Karpas-422 (cell line): ENCODE data around the gene ZNF341. TPM values are rescaled to one million over a fixed set of nuclear protein-coding genes. Genes with fewer than 3 reads are reported as not detected.

Source experiments
- DNase-seq: peaks from one replicate; pipeline ENCODE4 v3.0.0-alpha.2; 2015
- H2AFZ ChIP-seq: fragments of 200-600 bp; sonication (generic); 2 replicates; pipeline ENCODE4 v1.6.1; 2014; ENCODE audit warnings: antibody characterized with exemption, low read length, mixed read lengths
- H3K27ac ChIP-seq: fragments of 200-600 bp; sonication (generic); 2 replicates; pipeline ENCODE4 v1.5.1; 2014; ENCODE audit warnings: mild to moderate bottlenecking, low read length, moderate library complexity
- H3K27me3 ChIP-seq: fragments of 200-600 bp; sonication (generic); 2 replicates; pipeline ENCODE4 v1.6.1; 2014; ENCODE audit warnings: low read length, mixed read lengths
- H3K36me3 ChIP-seq: fragments of 200-600 bp; sonication (generic); 2 replicates; pipeline ENCODE4 v1.6.1; 2014; ENCODE audit warnings: low read length, mixed read lengths; ENCODE audit not compliant: insufficient read depth
- H3K4me1 ChIP-seq: fragments of 200-600 bp; sonication (generic); 2 replicates; pipeline ENCODE4 v1.6.1; 2014; ENCODE audit warnings: mild to moderate bottlenecking, low read length, mixed read lengths
- H3K4me2 ChIP-seq: fragments of 200-600 bp; sonication (generic); 2 replicates; pipeline ENCODE4 v1.6.1; 2014; ENCODE audit warnings: low read length, low read depth, mild to moderate bottlenecking; ENCODE audit not compliant: poor library complexity, severe bottlenecking
- H3K4me3 ChIP-seq: fragments of 200-600 bp; sonication (generic); 2 replicates; pipeline ENCODE4 v1.5.1; 2014; ENCODE audit warnings: mild to moderate bottlenecking, antibody characterized with exemption, low read length, mixed read lengths
- H3K79me2 ChIP-seq: fragments of 200-600 bp; sonication (generic); 2 replicates; pipeline ENCODE4 v1.6.1; 2014; ENCODE audit warnings: mild to moderate bottlenecking, low read length, mixed read lengths
- H3K9ac ChIP-seq: fragments of 200-600 bp; sonication (generic); 2 replicates; pipeline ENCODE4 v1.6.0; 2014; ENCODE audit warnings: low read length
- H3K9me2 ChIP-seq: fragments of 200-600 bp; sonication (generic), shearing (Covaris generic); replicated peaks from 2 replicates; pipeline ENCODE4 v1.6.0; 2014; ENCODE audit warnings: mild to moderate bottlenecking, low read length, moderate library complexity; ENCODE audit not compliant: insufficient read depth
- H3K9me3 ChIP-seq: fragments of 300-700, 200-600 bp; sonication (generic); 2 replicates; pipeline ENCODE4 v1.6.1; 2014; ENCODE audit warnings: low read length, mixed read lengths
- H4K20me1 ChIP-seq: fragments of 200-600 bp; sonication (generic); 2 replicates; pipeline ENCODE4 v1.6.1; 2014; ENCODE audit warnings: mild to moderate bottlenecking, antibody characterized with exemption, low read length, low read depth; ENCODE audit not compliant: insufficient read depth
- total RNA-seq: library from RNA; depleted of rRNA; stranded (reverse); fragments of >200 nt; shearing (Covaris generic); gene quantifications from 2 replicates; pipeline ENCODE4 v1.2.3, GENCODE V29; 2014; ENCODE audit warnings: low replicate concordance; rRNA removed

Gene ZNF341
- total RNA-seq, 1 experiment from 2014 or later, result 3.0 TPM

GRCh38 chr20:33839591-33839990 is 107.8 kb downstream of the ZNF341 start:
- no peaks in the 10 kb centered on the region for H3K9me3 ChIP-seq
- DNase-seq, result no peak
- H3K27ac ChIP-seq, result no peak overlapping the region
- H3K9me2 ChIP-seq, result no peaks in the 10 kb centered on the region
- no peak overlapping the region for H2AFZ ChIP-seq
- H3K79me2 ChIP-seq, result peaks cover 100% of the 10 kb centered on the region
- no peak overlapping the region for H3K4me3 ChIP-seq
- H3K4me2 ChIP-seq, result no peak overlapping the region
- H3K27me3 ChIP-seq, result no peaks in the 10 kb centered on the region
- H3K36me3 ChIP-seq, result no peaks in the 10 kb centered on the region
- peaks cover 68% of the 10 kb centered on the region for H3K4me1 ChIP-seq
- H4K20me1 ChIP-seq, result peaks cover 9% of the 10 kb centered on the region; the same call in 1 of the 2 replicates
- no peak overlapping the region for H3K9ac ChIP-seq

- H3K9me3 ChIP-seq, result no peaks in the 10 kb centered on the region
- peaks cover 100% of the 10 kb centered on the region for H3K79me2 ChIP-seq
- H3K36me3 ChIP-seq, result no peaks in the 10 kb centered on the region
- H3K4me1 ChIP-seq, result peaks cover 68% of the 10 kb centered on the region
- no peak for DNase-seq
- no peak overlapping the region for H3K4me3 ChIP-seq
- peaks cover 9% of the 10 kb centered on the region; the same call in 1 of the 2 replicates for H4K20me1 ChIP-seq
- no peak overlapping the region for H3K27ac ChIP-seq
- no peak overlapping the region for H2AFZ ChIP-seq
- no peaks in the 10 kb centered on the region for H3K27me3 ChIP-seq
- no peak overlapping the region for H3K4me2 ChIP-seq
- H3K9me2 ChIP-seq, result no peaks in the 10 kb centered on the region
- H3K9ac ChIP-seq, result no peak overlapping the region
These were observed 108.4 kb downstream of the ZNF341 start for GRCh38 chr20:33840160-33840559.

- Histone ChIP-seq H4K20me1 (peaks cover 11% of the 10 kb centered on the region; the same call in 1 of the 2 replicates), H3K4me1 (peaks cover 68% of the 10 kb centered on the region), H3K9me3 (no peaks in the 10 kb centered on the region), H3K27ac (no peak overlapping the region), H3K9me2 (no peaks in the 10 kb centered on the region), H2AFZ (no peak overlapping the region), H3K4me3 (no peak overlapping the region), H3K9ac (no peak overlapping the region), H3K27me3 (no peaks in the 10 kb centered on the region), H3K4me2 (no peak overlapping the region), H3K36me3 (no peaks in the 10 kb centered on the region), H3K79me2 (peaks cover 100% of the 10 kb centered on the region)
- no peak for DNase-seq
These were observed 109.1 kb downstream of the ZNF341 start for GRCh38 chr20:33840759-33841435.

GRCh38 chr20:33841436-33841799 is 109.6 kb downstream of the ZNF341 start:
- H3K27me3 ChIP-seq, result no peaks in the 10 kb centered on the region
- H4K20me1 ChIP-seq, result peaks cover 16% of the 10 kb centered on the region; the same call in 1 of the 2 replicates
- peaks cover 100% of the 10 kb centered on the region for H3K79me2 ChIP-seq
- no peak for DNase-seq
- H3K4me3 ChIP-seq, result no peak overlapping the region
- H3K9me3 ChIP-seq, result no peaks in the 10 kb centered on the region
- no peaks in the 10 kb centered on the region for H3K9me2 ChIP-seq
- no peak overlapping the region for H2AFZ ChIP-seq
- no peak overlapping the region for H3K4me2 ChIP-seq
- H3K9ac ChIP-seq, result no peak overlapping the region
- H3K27ac ChIP-seq, result no peak overlapping the region
- H3K4me1 ChIP-seq, result peaks cover 68% of the 10 kb centered on the region
- H3K36me3 ChIP-seq, result no peaks in the 10 kb centered on the region

Other genes with a start within 250 kb of the ZNF341 start
- gene CBFA2T2, start 241.9 kb upstream of the ZNF341 start, total RNA-seq, result 47.6 and 54.8 TPM in 2 replicates
- 0.45 and 0.69 TPM in 2 replicates for gene C20orf144, start 69.7 kb upstream of the ZNF341 start, total RNA-seq
- 2.5 and 9.2 TPM in 2 replicates for gene ACTL10, start 65.1 kb upstream of the ZNF341 start, total RNA-seq
- 38.2 and 89.2 TPM in 2 replicates for gene NECAB3, start 57.6 kb upstream of the ZNF341 start, total RNA-seq
- gene E2F1, start 45.6 kb upstream of the ZNF341 start, total RNA-seq, result 19.2 and 37.2 TPM in 2 replicates
- 3.8 and 4.7 TPM in 2 replicates for gene PXMP4, start 11.7 kb upstream of the ZNF341 start, total RNA-seq
- gene CHMP4B, start 79.4 kb downstream of the ZNF341 start, total RNA-seq, result 33.8 and 45.5 TPM in 2 replicates